RWPE1 (cell line): ENCODE measurements around the gene CDKAL1.
"Not testable (repeated sequence)": the region's sequence is repeated elsewhere in the genome, so short reads cannot be mapped to it uniquely, and the experiment has no call there.

Source experiments
- CTCF ChIA-PET: fragments of 350-600 bp; sonication (Branson Sonifier 250); formaldehyde crosslinking; extraction: SDS; loops from one replicate; lab custom pipeline; 2021; lab: Yijun Ruan, JAX
- POLR2A ChIA-PET: fragments of 400-600 bp; formaldehyde crosslinking; extraction: SDS; loops from one replicate; lab custom pipeline; 2020; ENCODE audit warnings: antibody characterized with exemption; ENCODE audit not compliant: low non-redundant PET; lab: Yijun Ruan, JAX
- DNase-seq: peaks from one replicate; pipeline ENCODE4 v3.0.0; 2012; ENCODE audit warnings: low spot score
- H3K27ac ChIP-seq: fragments of 450-650 bp; 2 replicates; pipeline ENCODE4 v1.5.1; 2017
- CTCF ChIP-seq: fragments of 450-650 bp; conservative IDR thresholded peaks from 2 replicates; pipeline ENCODE4 v1.5.1; 2017; ENCODE audit warnings: low read depth, mild to moderate bottlenecking

Gene CDKAL1

GRCh38 chr6:20921578-20921977 lies 387.3 kb downstream of the CDKAL1 start:
- no peak for DNase-seq
- CTCF ChIA-PET: no interaction called here
- POLR2A ChIA-PET: no interaction called here
- TF ChIP-seq CTCF: no peak
- no peak overlapping the region for H3K27ac ChIP-seq

GRCh38 chr6:20922743-20923142 lies 388.5 kb downstream of the CDKAL1 start:
- ChIA-PET CTCF (no interaction called here), POLR2A (no interaction called here)

GRCh38 chr6:20924094-20924493 lies 389.8 kb downstream of the CDKAL1 start:
- POLR2A ChIA-PET, H3K27ac ChIP-seq, CTCF ChIA-PET: not testable (repeated sequence)

More at GRCh38 chr6:20922743-20923142, 388.5 kb downstream of the CDKAL1 start:
- H3K27ac ChIP-seq: no peak overlapping the region
- TF ChIP-seq CTCF: no peak
- no peak for DNase-seq

GRCh38 chr6:20924911-20925543 lies 390.8 kb downstream of the CDKAL1 start:
- POLR2A ChIA-PET: no interaction called here
- no peak for DNase-seq

More at GRCh38 chr6:20924094-20924493, 389.8 kb downstream of the CDKAL1 start:
- not testable (repeated sequence) for DNase-seq

GRCh38 chr6:20927130-20927860 lies 393.0 kb downstream of the CDKAL1 start:
- no peak for TF ChIP-seq CTCF
- H3K27ac ChIP-seq: no peak overlapping the region
- DNase-seq: no peak
- POLR2A ChIA-PET: no interaction called here
- CTCF ChIA-PET: interaction anchor here (0.5 to 0.7 kb wide), 2 partner anchors 128 to 605 kb away, joined by 3 read pairs; no protein-coding TSS in a partner anchor

More at GRCh38 chr6:20924911-20925543, 390.8 kb downstream of the CDKAL1 start:
- CTCF ChIA-PET: no interaction called here
- H3K27ac ChIP-seq: no peak overlapping the region
- TF ChIP-seq CTCF: no peak

GRCh38 chr6:20929283-20929682 lies 395.0 kb downstream of the CDKAL1 start:
- no peak for TF ChIP-seq CTCF
- no peak overlapping the region for H3K27ac ChIP-seq
- no peak for DNase-seq
- POLR2A ChIA-PET: no interaction called here
- CTCF ChIA-PET: interaction anchor here (0.5 to 0.6 kb wide), 2 partner anchors 38 to 94 kb away, joined by 3 read pairs; no protein-coding TSS in a partner anchor

- ChIA-PET CTCF (no interaction called here), POLR2A (no interaction called here)
- no peak for DNase-seq
- H3K27ac ChIP-seq: no peak overlapping the region
- no peak for TF ChIP-seq CTCF
Measured at GRCh38 chr6:20931093-20931492, 396.8 kb downstream of the CDKAL1 start.
